GM12892 (cell line): ENCODE results near the gene ANKS1B.

Source experiments
- POLR2A ChIP-seq: IDR thresholded peaks from 2 replicates; pipeline ENCODE4 v1.6.1; 2011; ENCODE audit warnings: low read depth, low read length, control low read depth
- POLR2AphosphoS5 ChIP-seq: IDR thresholded peaks from 2 replicates; pipeline ENCODE4 v1.6.1; 2011; ENCODE audit warnings: low read depth, low read length, control low read depth

DNA sequence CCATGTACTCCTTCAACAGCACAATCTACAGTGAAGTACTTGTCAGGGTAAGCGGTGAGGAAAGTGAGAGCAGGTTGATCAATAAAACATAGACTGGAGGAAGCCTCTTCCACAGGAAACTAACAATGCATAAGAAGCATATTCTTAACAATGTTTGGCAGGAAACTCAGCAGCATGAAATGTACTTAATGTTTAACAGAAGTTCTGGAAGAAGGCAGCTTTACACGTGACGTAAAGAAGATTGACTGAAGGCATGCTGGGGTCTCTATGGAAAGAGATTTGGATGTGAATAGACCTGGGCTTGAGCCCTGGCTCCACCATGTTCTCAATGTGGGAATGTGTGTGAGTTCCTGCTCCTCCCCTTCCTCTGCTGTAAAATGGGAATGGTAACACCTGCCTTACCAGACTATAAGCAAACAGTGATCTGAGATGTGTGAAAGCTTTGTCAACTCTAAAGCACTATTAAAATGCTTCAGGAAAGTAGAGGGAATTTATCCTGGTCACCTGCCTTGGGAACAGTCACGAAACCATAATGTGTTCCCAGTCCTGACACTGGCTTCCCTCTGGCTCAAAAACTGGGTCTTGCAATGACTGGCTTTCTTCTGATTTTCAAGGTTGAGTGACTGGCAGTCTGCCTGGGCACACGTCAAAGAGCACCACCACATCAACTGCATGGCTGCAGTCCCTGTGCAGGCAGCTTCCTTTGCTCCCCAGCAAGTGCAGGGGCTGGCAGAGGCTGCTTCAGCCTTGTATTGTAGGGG is 955.0 kb downstream of the ANKS1B start:
- TF ChIP-seq POLR2AphosphoS5 (no peak), POLR2A (no peak)
